SK-N-MC (cell line): ENCODE results near the gene CACNA1A.

ENCODE experiments used
- EZH2 ChIP-seq: fragments of 200-600 bp; sonication (generic); IDR thresholded peaks from one replicate; pipeline ENCODE4 v1.6.1; 2017; ENCODE audit warnings: antibody characterized with exemption
- POLR2AphosphoS5 ChIP-seq: IDR thresholded peaks from 2 replicates; pipeline ENCODE4 v1.6.1; 2012; ENCODE audit warnings: mild to moderate bottlenecking, low read depth, low read length, borderline replicate concordance

DNA sequence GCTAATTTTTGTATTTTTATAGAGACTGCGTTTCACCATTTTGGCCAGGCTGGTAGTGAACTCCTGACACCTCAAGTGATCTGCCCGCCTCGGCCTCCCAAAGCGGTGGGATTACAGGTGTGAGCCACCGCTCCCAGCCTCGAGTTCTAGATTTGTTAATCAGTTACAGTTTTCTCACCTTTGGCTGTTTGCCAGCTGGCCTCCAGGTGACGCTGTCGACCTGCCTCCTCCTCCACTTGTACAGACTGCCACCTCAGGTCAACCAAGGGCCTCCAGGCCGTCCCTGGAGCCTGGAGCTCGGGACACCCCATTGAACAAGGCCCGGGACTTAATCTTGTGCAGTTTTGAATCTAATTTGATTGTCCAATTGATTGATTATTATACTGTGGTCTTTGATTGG lies 310.6 kb downstream of the CACNA1A start:
- TF ChIP-seq EZH2 (no peak), POLR2AphosphoS5 (no peak)
